GM13976 (cell line): ENCODE results near the gene TRPM7.

ENCODE experiments used
- DNase-seq: peaks from one replicate; pipeline ENCODE4 v3.0.0; 2012; ENCODE audit warnings: low spot score
- in situ Hi-C: fragments of 300-500 bp; cut with MboI; formaldehyde crosslinking; loops from one replicate; pipeline ENCODE4 v1.12.0; 2022; ENCODE audit warnings: low sequenced_read_pairs, mixed read lengths, inconsistent platforms; ENCODE audit not compliant: unreplicated experiment
- TF ChIP-seq, protein P1 (sequence below): IDR thresholded peaks from 2 replicates; pipeline ENCODE4 v1.5.1; 2012; ENCODE audit warnings: borderline replicate concordance, mild to moderate bottlenecking; ENCODE audit not compliant: insufficient read depth; ENCODE audit errors: extremely low read depth, missing control alignments, control extremely low read depth

TRPM7 gene

DNA sequence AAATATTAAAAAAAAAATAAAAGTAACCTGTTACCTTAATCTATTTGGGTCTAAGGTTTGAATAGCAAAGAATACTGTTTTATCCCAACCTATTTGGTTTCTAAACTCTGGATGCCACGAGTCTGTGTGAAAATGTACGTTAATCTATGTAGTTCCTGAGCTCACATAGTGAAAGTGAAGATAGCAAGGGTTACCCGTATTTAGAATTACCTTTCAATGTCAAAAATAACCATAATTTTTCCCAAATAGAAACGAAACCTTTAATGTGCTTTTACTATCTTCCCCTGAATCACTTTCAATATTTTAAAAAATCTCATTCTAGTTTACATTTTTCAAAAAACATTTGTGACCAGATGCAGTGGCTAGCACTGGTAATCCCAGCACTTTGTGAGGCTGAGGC, 134.4 kb downstream of the TRPM7 start:
- TF ChIP-seq, protein P1, sequence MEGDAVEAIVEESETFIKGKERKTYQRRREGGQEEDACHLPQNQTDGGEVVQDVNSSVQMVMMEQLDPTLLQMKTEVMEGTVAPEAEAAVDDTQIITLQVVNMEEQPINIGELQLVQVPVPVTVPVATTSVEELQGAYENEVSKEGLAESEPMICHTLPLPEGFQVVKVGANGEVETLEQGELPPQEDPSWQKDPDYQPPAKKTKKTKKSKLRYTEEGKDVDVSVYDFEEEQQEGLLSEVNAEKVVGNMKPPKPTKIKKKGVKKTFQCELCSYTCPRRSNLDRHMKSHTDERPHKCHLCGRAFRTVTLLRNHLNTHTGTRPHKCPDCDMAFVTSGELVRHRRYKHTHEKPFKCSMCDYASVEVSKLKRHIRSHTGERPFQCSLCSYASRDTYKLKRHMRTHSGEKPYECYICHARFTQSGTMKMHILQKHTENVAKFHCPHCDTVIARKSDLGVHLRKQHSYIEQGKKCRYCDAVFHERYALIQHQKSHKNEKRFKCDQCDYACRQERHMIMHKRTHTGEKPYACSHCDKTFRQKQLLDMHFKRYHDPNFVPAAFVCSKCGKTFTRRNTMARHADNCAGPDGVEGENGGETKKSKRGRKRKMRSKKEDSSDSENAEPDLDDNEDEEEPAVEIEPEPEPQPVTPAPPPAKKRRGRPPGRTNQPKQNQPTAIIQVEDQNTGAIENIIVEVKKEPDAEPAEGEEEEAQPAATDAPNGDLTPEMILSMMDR = no peak
- DNase-seq = peak; percentile 63
- in situ Hi-C loops = no loop called here

DNA sequence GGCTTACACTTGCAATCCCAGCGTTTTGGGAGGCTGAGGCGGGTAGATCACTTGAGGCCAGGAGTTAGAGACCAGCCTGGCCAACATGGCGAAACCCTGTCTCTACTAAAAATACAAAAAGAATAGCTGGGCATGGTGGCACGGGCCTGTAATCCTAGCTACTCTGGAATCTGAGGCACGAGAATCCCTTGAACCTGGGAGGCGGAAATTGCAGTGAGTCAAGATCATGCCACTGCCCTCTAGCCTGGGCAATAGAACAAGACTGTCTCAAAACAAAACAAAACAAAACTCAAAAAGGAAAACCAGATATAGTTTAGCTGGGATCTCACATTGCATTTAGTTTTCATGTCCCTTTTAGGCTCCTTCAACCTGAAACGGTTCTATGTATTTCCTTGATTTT, 137.3 kb downstream of the TRPM7 start:
- DNase-seq = no peak
- TF ChIP-seq, protein P1 = no peak
- in situ Hi-C loops = no loop called here

DNA sequence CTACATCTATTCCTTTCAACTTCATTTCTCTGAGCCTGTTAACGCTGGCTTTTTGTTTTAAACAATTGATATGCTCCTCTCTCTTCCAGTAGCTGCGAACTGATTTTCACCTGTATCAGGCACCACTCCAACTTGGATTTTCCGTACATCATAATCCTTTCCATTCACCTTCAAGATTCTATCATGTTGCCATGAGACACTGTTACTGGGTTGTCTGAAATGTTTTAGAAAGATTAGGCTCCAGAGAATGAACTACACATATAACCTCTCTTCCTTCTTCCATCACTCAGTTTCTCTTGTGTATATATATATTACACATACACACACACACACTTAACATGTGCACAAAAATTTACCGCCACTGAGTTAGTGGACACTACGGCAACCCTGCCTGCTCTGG, 140.0 kb downstream of the TRPM7 start, which contains the start of gene USP50:
Gene USP50 (minus strand): TSS at position 101 of the 400 bp plus-strand sequence. CDS start 141 bp downstream, outside the sequence.
- TF ChIP-seq, protein P1 = no peak
- in situ Hi-C loops = no loop called here
- no peak for DNase-seq

DNA sequence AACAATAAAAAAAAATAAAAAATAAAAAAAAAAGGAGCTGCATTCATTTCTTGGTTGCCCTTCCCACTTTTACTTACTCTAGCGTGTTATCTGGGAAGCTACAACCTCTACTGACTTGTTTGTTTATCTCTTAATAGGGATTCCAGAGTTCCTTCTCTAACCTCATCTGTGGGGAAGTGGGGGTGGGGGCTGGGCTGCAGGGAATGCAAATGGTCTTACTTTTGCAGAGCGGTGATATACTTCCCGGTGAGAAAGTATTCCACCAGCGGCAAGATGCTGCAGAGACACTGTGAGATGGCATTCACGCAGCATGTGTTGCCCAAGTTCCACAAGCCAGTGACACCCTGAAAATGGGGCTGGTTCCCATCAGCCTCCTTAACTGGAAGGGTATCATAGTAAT, 142.2 kb downstream of the TRPM7 start:
- TF ChIP-seq, protein P1 = no peak
- DNase-seq = no peak

DNA sequence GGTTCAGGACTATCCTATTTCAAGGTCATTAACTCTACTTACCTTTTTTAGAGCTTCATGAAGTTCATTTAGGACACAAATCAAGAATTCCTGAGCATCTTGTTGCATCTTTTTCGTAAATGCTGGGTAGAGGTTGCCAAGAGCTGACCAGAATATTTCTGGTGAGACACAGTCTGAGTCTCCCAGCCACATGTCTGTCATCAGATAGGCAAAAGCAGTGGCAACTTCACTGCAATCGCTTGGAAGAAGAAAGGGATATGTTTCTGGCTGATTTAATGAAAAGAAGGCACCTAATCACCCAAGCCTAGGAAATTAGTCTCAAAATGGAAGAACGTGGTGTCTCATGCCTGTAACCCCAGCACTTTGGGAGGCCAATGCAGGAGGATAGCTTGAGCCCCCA, 143.0 kb downstream of the TRPM7 start:
- in situ Hi-C loops = no loop called here
- no peak for DNase-seq
- TF ChIP-seq, protein P1 = no peak

More for the DNA sequence above, 142.2 kb downstream of the TRPM7 start:
- in situ Hi-C loops = no loop called here

DNA sequence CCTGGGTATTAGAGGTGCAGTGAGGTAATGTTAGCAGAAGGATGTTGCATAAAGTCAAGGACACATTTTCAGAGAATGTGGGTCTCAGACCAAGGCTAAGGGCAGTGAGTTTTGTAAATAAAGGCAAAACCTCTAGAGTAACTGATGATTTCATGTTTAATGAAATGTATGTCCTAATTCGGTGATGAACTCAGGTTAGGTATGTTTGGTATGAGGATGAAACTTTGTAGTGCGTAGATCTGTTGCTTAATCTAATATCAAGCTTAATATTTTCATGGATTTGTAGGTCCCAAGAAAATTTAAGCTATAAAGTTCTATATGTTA, 143.7 kb downstream of the TRPM7 start:
- no peak for DNase-seq
- in situ Hi-C loops = no loop called here
- TF ChIP-seq, protein P1 = no peak

DNA sequence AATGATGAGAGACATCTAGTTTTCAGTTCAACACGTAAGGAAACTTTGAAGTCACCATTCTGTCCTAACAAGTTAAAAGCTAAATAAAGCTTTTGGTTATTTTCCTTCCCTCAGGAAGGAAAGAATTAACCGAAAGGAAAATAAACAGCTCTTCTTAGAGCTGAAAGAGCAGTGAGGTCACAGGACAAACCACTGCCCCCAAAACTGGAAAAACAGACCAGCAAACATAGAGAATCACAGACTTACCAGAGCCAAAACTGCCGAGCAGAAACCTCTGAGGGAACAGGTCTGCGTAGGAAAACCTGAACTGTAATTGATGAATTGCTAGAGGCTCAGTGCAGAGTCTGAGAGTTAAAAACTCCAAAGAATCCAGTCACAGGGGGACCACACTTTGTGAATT, 154.8 kb downstream of the TRPM7 start:
- TF ChIP-seq, protein P1 = no peak
- DNase-seq = no peak
- in situ Hi-C loops = no loop called here
